Neural progenitor cell (in vitro differentiated cells): Measurements from ENCODE around the gene CSNK1G3. TPM values are rescaled to one million over a fixed set of nuclear protein-coding genes. Genes with fewer than 3 reads are reported as not detected.

Source experiments
- DNase-seq: peaks from one replicate; pipeline ENCODE4 v3.0.0-alpha.2; 2016; ENCODE audit warnings: low spot score
- H2AFZ ChIP-seq: fragments of 200-600 bp; sonication (generic); replicated peaks from 2 replicates; pipeline ENCODE4 v1.6.1; 2016; ENCODE audit warnings: antibody characterized with exemption
- H3F3A ChIP-seq: fragments of 200-600 bp; sonication (generic); 2 replicates; pipeline ENCODE4 v1.6.1; 2016; ENCODE audit warnings: antibody characterized with exemption, low read depth
- H3K27ac ChIP-seq: fragments of 200-600 bp; sonication (generic); 2 replicates; pipeline ENCODE4 v1.5.1; 2016; ENCODE audit warnings: mild to moderate bottlenecking
- H3K27me3 ChIP-seq: fragments of 200-600 bp; sonication (generic); 2 replicates; pipeline ENCODE4 v1.6.1; 2016; ENCODE audit warnings: mild to moderate bottlenecking, moderate library complexity
- H3K36me3 ChIP-seq: fragments of 200-600 bp; sonication (generic); 2 replicates; pipeline ENCODE4 v1.5.1; 2016
- H3K4me1 ChIP-seq: fragments of 200-600 bp; sonication (generic); 2 replicates; pipeline ENCODE4 v1.6.1; 2016; ENCODE audit warnings: mixed run types
- H3K4me2 ChIP-seq: fragments of 200-600 bp; sonication (generic); 2 replicates; pipeline ENCODE4 v1.6.1; 2016
- H3K4me3 ChIP-seq: fragments of 200-600 bp; sonication (generic); 2 replicates; pipeline ENCODE4 v1.5.1; 2016
- H3K79me2 ChIP-seq: fragments of 200-600 bp; sonication (generic); 2 replicates; pipeline ENCODE4 v1.6.1; 2016; ENCODE audit warnings: low read depth
- H3K9ac ChIP-seq: fragments of 200-600 bp; sonication (generic); 2 replicates; pipeline ENCODE4 v1.6.1; 2016
- H3K9me3 ChIP-seq: fragments of 200-600 bp; sonication (generic); 2 replicates; pipeline ENCODE4 v1.5.1; 2016; ENCODE audit warnings: low read depth
- H4K20me1 ChIP-seq: fragments of 200-600 bp; sonication (generic); 2 replicates; pipeline ENCODE4 v1.6.1; 2016; ENCODE audit warnings: low read depth
- H3K27ac Mint-ChIP-seq: 3 replicates; pipeline ENCODE4 v1.8.0; 2021; ENCODE audit warnings: mixed read lengths
- H3K27me3 Mint-ChIP-seq: 2 replicates; pipeline ENCODE4 v1.8.0; 2022; ENCODE audit warnings: low read depth, mild to moderate bottlenecking, inconsistent platforms, moderate library complexity, mixed read lengths; ENCODE audit not compliant: insufficient read depth
- H3K36me3 Mint-ChIP-seq: 3 replicates; pipeline ENCODE4 v1.8.0; 2021; ENCODE audit warnings: mixed read lengths
- H3K4me1 Mint-ChIP-seq: 3 replicates; pipeline ENCODE4 v1.8.0; 2021; ENCODE audit warnings: mixed read lengths
- H3K4me3 Mint-ChIP-seq: 3 replicates; pipeline ENCODE4 v1.8.0; 2021; ENCODE audit warnings: mild to moderate bottlenecking, moderate library complexity, mixed read lengths
- H3K9me3 Mint-ChIP-seq: 3 replicates; pipeline ENCODE4 v1.8.0; 2020; ENCODE audit warnings: mixed read lengths
- CTCF ChIP-seq: fragments of 200-600 bp; sonication (generic); IDR thresholded peaks from 2 replicates; pipeline ENCODE4 v1.5.1; 2017; ENCODE audit warnings: antibody characterized with exemption, mild to moderate bottlenecking
- EZH2 ChIP-seq: fragments of 200-600 bp; sonication (generic); IDR thresholded peaks from 2 replicates; pipeline ENCODE4 v1.6.1; 2017; ENCODE audit warnings: antibody characterized with exemption, mild to moderate bottlenecking, moderate library complexity
- EZH2phosphoT487 ChIP-seq: fragments of 200-600 bp; sonication (generic); IDR thresholded peaks from 2 replicates; pipeline ENCODE4 v1.6.1; 2017; ENCODE audit warnings: antibody characterized with exemption
- total RNA-seq: library from RNA; depleted of rRNA; stranded (reverse); fragments of >200 nt; gene quantifications from 2 replicates; pipeline ENCODE4 v1.2.3, GENCODE V29; 2015; ENCODE audit warnings: low replicate concordance

Gene CSNK1G3
- total RNA-seq, 1 donor from 2014 or later = 96.7 TPM

DNA sequence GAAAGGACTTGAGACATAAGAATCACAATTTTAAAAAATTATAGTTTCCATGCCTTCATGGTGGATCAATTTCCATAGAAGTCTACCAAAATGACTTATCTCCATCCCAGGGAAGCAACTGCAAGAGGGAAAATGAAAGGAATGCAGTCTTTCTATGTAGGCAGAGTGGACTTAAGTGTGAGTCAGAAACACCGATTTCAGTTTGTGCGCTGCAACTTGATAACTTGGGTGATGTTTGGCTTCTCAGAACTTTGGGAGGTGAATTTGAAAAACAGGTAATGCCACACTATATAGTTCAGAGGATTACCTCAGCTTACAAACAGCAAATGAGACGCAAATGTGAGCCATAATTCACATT is 708 bp upstream of the CSNK1G3 start:
- peaks cover 33% of the 10 kb centered on the region for H4K20me1 ChIP-seq
- peaks cover 38% of the 10 kb centered on the region for H3K4me1 ChIP-seq
- peak overlapping the region; percentile 3 for H2AFZ ChIP-seq
- Mint-ChIP-seq H3K9me3 (no peaks in the 10 kb centered on the region), H3K27me3 (peaks cover 2% of the 10 kb centered on the region), H3K4me3 (peak overlapping the region; percentile 95), H3K36me3 (peaks cover 3% of the 10 kb centered on the region), H3K4me1 (peaks cover 27% of the 10 kb centered on the region), H3K27ac (peak overlapping the region; percentile 55)
- no peaks in the 10 kb centered on the region for H3K27me3 ChIP-seq
- no peaks in the 10 kb centered on the region for H3K9me3 ChIP-seq
- peak overlapping the region; percentile 97 for H3K4me2 ChIP-seq
- peaks cover 37% of the 10 kb centered on the region for H3K79me2 ChIP-seq
- peak; percentile 17 for DNase-seq
- no peak overlapping the region for H3K27ac ChIP-seq
- peak overlapping the region; percentile 62 for H3K9ac ChIP-seq
- peak overlapping the region; percentile 91 for H3K4me3 ChIP-seq
- peaks cover 13% of the 10 kb centered on the region for H3F3A ChIP-seq
- TF ChIP-seq CTCF (no peak), EZH2 (no peak), EZH2phosphoT487 (no peak)
- no peaks in the 10 kb centered on the region for H3K36me3 ChIP-seq

DNA sequence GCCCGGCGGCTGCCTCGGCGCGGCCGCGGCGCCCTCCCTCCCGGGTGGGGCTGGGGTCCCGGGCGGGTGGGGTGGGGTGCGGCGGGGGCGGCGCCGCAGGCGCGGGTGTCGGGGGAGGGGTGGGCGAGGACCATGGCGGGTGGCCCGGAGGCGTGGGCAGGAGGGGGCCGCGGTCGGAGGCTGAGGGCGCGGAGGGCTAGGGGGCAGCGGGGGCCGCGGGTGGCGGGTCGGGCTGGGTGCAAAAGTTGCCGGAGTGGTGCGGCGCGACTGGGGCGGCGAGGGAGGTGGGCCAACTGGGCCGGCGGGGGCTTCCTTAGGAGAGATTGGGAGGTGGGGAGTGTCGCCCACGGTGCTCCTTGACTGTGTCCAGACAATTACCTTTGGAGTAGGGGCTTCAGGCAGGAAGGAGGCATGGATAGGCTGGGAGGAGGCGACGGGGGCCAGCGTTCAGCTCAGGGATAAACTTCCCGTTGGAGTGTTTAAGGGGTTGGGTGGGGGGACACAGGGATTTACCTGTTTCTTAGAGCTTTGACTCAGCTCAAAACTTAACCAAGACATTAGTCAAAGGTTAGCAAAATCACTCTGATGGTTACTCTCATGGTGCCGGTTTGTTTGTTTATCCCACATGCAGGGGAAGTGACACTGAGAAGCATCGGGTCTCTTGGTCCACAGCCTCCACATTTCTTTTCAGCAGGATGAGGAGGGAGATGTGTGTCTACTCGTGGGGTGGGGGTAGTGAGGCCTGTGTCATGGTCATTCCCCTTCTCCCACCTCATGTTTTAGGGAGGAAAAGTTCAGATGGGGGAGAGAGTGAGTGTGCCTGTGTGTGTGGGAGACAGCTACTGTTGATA is 859 bp downstream of the CSNK1G3 start:
- H3K9me3 ChIP-seq = no peaks in the 10 kb centered on the region
- peak overlapping the region; percentile 64 for H3K9ac ChIP-seq
- no peaks in the 10 kb centered on the region for H3K36me3 ChIP-seq
- Mint-ChIP-seq H3K4me1 (peaks cover 27% of the 10 kb centered on the region), H3K9me3 (peaks cover 2% of the 10 kb centered on the region), H3K36me3 (peaks cover 5% of the 10 kb centered on the region), H3K4me3 (peak overlapping the region; percentile 97), H3K27me3 (peaks cover 2% of the 10 kb centered on the region), H3K27ac (peak overlapping the region; percentile 96)
- peaks cover 40% of the 10 kb centered on the region for H3K4me1 ChIP-seq
- peak overlapping the region; percentile 97 for H3K4me2 ChIP-seq
- H3F3A ChIP-seq = peaks cover 13% of the 10 kb centered on the region
- TF ChIP-seq EZH2 (no peak), CTCF (no peak), EZH2phosphoT487 (no peak)
- peak overlapping the region; percentile 94 for H3K27ac ChIP-seq
- peaks cover 52% of the 10 kb centered on the region for H3K79me2 ChIP-seq
- H3K27me3 ChIP-seq = no peaks in the 10 kb centered on the region
- peak overlapping the region; percentile 91 for H3K4me3 ChIP-seq
- peak overlapping the region; percentile 21 for H2AFZ ChIP-seq
- peaks cover 43% of the 10 kb centered on the region for H4K20me1 ChIP-seq
- DNase-seq = peak; percentile 56

GRCh38 chr5:123514615-123515355 is 2.8 kb downstream of the CSNK1G3 start:
- Mint-ChIP-seq H3K27ac (no peak overlapping the region), H3K36me3 (peaks cover 6% of the 10 kb centered on the region), H3K9me3 (peaks cover 2% of the 10 kb centered on the region), H3K27me3 (peaks cover 2% of the 10 kb centered on the region), H3K4me1 (peaks cover 26% of the 10 kb centered on the region), H3K4me3 (peak overlapping the region; percentile 18)
- H3K9me3 ChIP-seq = no peaks in the 10 kb centered on the region
- H3F3A ChIP-seq = peaks cover 13% of the 10 kb centered on the region
- H3K9ac ChIP-seq = no peak overlapping the region
- peak overlapping the region; percentile 97 for H3K4me2 ChIP-seq
- no peak overlapping the region for H2AFZ ChIP-seq
- no peak overlapping the region for H3K27ac ChIP-seq
- DNase-seq = peak; percentile 7
- H4K20me1 ChIP-seq = peaks cover 62% of the 10 kb centered on the region
- TF ChIP-seq CTCF (no peak), EZH2phosphoT487 (no peak), EZH2 (no peak)
- H3K79me2 ChIP-seq = peaks cover 72% of the 10 kb centered on the region
- H3K27me3 ChIP-seq = no peaks in the 10 kb centered on the region
- H3K4me1 ChIP-seq = peaks cover 33% of the 10 kb centered on the region
- peak overlapping the region; percentile 91 for H3K4me3 ChIP-seq
- no peaks in the 10 kb centered on the region for H3K36me3 ChIP-seq
